Adrenal gland (tissue), 5 donors: ENCODE results near the gene SDR42E2.

ENCODE experiments used
- POLR2A ChIP-seq, 2 donors: fragments of 450-650 bp; IDR thresholded peaks; one replicate each; pipeline ENCODE4 v1.6.1; 2017; ENCODE audit warnings: antibody characterized with exemption in 2 of 2, mild to moderate bottlenecking in 2 of 2, moderate library complexity in 1 of 2
- TF ChIP-seq, protein P1 (sequence below), 6 experiments: fragments of 450-650 bp in 4 of 6; fragments of 200-600 bp in 2 of 6; sonication (generic) in 1 of 6; IDR thresholded peaks; 1 replicate in 5 of 6; 2 replicates in 1 of 6; pipeline versions ENCODE4 v1.5.1 to v1.8.0; 2016 to 2021; ENCODE audit warnings: antibody characterized with exemption in 6 of 6, mild to moderate bottlenecking in 2 of 6, moderate library complexity in 1 of 6
- donor health status: DM: no; HTN: no; CAD: no.

DNA sequence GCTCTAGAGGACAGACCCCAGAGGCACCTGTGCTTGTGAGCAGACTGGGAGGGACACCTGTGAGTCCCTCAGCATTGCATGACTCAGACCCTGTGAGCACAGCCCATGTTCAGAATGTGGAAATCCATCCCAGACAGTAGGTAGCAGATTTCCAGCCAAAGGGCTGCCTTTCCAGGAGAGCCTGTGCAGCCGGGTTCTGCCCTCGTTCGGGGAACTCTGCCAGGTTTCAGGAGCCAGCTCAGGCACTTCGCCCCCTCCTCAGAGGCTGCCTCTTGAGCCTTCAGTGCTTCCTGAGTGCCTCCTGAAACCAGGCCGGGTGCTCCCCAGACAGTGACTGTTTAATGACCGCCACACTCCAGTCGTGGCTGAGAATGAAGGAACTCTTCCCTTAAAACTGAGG lies 23.3 kb upstream of the SDR42E2 start:
- no peak for TF ChIP-seq POLR2A (IDR thresholded peaks at IDR 0.05)
- TF ChIP-seq, protein P1, sequence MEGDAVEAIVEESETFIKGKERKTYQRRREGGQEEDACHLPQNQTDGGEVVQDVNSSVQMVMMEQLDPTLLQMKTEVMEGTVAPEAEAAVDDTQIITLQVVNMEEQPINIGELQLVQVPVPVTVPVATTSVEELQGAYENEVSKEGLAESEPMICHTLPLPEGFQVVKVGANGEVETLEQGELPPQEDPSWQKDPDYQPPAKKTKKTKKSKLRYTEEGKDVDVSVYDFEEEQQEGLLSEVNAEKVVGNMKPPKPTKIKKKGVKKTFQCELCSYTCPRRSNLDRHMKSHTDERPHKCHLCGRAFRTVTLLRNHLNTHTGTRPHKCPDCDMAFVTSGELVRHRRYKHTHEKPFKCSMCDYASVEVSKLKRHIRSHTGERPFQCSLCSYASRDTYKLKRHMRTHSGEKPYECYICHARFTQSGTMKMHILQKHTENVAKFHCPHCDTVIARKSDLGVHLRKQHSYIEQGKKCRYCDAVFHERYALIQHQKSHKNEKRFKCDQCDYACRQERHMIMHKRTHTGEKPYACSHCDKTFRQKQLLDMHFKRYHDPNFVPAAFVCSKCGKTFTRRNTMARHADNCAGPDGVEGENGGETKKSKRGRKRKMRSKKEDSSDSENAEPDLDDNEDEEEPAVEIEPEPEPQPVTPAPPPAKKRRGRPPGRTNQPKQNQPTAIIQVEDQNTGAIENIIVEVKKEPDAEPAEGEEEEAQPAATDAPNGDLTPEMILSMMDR (IDR thresholded peaks at IDR 0.05): no peak
